ENCODE measurements around the gene DENND1B. TPM values are rescaled to one million over a fixed set of nuclear protein-coding genes. Genes with fewer than 3 reads are reported as not detected.

The DENND1B gene
- total and polyA plus RNA-seq, 9 of the 15 experiments (the other 6 are each of a cell fraction or from before 2014, with no cell fraction given): 2.1 to 12.1 (median 7.5) TPM

DNA sequence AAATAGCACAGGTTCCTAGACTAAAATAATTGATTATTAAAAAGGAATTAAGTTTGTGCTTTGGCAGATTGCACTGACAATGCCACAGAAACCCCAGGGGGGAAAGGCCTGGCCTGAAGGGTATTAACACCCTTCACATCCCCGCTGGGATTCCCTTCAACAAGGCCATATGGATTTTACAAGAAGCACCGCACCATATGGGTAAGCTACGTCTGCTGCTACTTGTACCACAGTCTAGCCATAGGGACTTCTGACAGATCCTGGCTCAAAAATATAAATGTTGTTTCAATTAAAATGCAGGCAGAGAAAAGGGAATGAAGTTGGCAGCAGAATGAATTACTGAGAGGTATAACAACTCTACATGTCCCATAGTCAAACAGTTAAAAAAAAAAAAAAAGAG, 101.0 kb downstream of the DENND1B start (continued):
- TF ChIP-seq CLOCK (CRISPR knock-in tag; IDR thresholded peaks at IDR 0.05; ENCODE audit: borderline replicate concordance) (no peak), RBM14 (IDR thresholded peaks at IDR 0.05; ENCODE audit: borderline replicate concordance, insufficient read depth, low read depth, low read length) (no peak), SP1 (CRISPR knock-in tag; IDR thresholded peaks at IDR 0.05) (no peak)

GRCh38 chr1:197673292-197673691, 102.0 kb downstream of the DENND1B start:
- ATAC-seq (no peak), DNase-seq (ENCODE audit: extremely low read depth in 1 of 4, low spot score in 3 of 4) (no peak), FAIRE-seq (no peak)
- intact Hi-C loops (cut with micrococcal nuclease): loop anchor here (10.0 kb wide), 1 partner anchor 492 kb away; no protein-coding TSS in a partner anchor
- WGBS (ENCODE audit: insufficient coverage, low coverage, missing lambda C conversion rate): 75% methylated on average over 2 of the region's 2 CpGs
- Histone ChIP-seq H3K4me1 (replicated peaks in 1 of 2; ENCODE audit: control insufficient read depth in 2 of 2, insufficient read depth in 2 of 2, low read length in 2 of 2) (peaks cover 0 to 13% of the 10 kb centered on the region in 2 experiments; a peak in 2 of 5 replicates), H3K4me2 (ENCODE audit: insufficient read depth, low read length) (no peak overlapping the region), H3K9ac (ENCODE audit: insufficient read depth in 1 of 2, low read depth in 2 of 2, low read length in 2 of 2) (no peak overlapping the region), H3K9me1 (ENCODE audit: control insufficient read depth, insufficient read depth, low read length) (no peaks in the 10 kb centered on the region), H3K9me3 (replicated peaks; ENCODE audit: control insufficient read depth, insufficient read depth, low read depth, low read length) (no peaks in the 10 kb centered on the region), H2AFZ (ENCODE audit: low read depth, low read length) (no peak overlapping the region), H3K36me3 (ENCODE audit: control insufficient read depth, insufficient read depth, low read length) (no peaks in the 10 kb centered on the region), H3K4me3 (no peak overlapping the region), H3K27ac (ENCODE audit: extremely low read depth, low read depth, low read length) (no peak overlapping the region), H3K27me3 (ENCODE audit: control insufficient read depth in 2 of 2, insufficient read depth in 2 of 2, low read length in 2 of 2) (no peaks in the 10 kb centered on the region), H3K79me2 (ENCODE audit: control insufficient read depth, insufficient read depth, low read length) (0 out of 3 replicates have a peak, but pooled peaks cover 3% of the 10 kb centered on the region), H4K20me1 (replicated peaks; ENCODE audit: control insufficient read depth, insufficient read depth, low read length) (no peaks in the 10 kb centered on the region)
- CTCF ChIA-PET (ENCODE audit: low intra/inter-chr PET ratio): no interaction called here
- POLR2A ChIA-PET: no interaction called here
- no TSS peak for BruUV-seq (replicated peaks)
- in situ Hi-C loops (cut with MboI): no loop called here
- TF ChIP-seq HNRNPLL (IDR thresholded peaks at IDR 0.05; ENCODE audit: low read depth, low read length, poor library complexity, severe bottlenecking): no peak
- TF ChIP-seq FOXK2 (conservative IDR thresholded peaks at IDR 0.05 in 1 of 2, IDR thresholded peaks at IDR 0.05 in 1 of 2; ENCODE audit: low read depth in 2 of 2): no peak
- TF ChIP-seq, protein P1, sequence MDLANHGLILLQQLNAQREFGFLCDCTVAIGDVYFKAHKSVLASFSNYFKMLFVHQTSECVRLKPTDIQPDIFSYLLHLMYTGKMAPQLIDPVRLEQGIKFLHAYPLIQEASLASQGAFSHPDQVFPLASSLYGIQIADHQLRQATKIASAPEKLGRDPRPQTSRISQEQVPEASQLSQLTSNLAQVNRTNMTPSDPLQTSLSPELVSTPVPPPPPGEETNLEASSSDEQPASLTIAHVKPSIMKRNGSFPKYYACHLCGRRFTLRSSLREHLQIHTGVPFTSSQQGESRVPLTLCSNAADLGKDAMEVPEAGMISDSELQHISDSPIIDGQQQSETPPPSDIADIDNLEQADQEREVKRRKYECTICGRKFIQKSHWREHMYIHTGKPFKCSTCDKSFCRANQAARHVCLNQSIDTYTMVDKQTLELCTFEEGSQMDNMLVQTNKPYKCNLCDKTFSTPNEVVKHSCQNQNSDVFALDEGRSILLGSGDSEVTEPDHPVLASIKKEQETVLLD (IDR thresholded peaks at IDR 0.05): no peak
- no peak for TF ChIP-seq ZNF77 (CRISPR knock-in tag; IDR thresholded peaks at IDR 0.05)
- no peak for TF ChIP-seq HDAC8 (tag; IDR thresholded peaks at IDR 0.05)
- TF ChIP-seq, protein P2, sequence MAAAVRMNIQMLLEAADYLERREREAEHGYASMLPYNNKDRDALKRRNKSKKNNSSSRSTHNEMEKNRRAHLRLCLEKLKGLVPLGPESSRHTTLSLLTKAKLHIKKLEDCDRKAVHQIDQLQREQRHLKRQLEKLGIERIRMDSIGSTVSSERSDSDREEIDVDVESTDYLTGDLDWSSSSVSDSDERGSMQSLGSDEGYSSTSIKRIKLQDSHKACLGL (CRISPR knock-in tag; IDR thresholded peaks at IDR 0.05; ENCODE audit: borderline replicate concordance, poor library complexity, severe bottlenecking): no peak
- TF ChIP-seq SIN3B (IDR thresholded peaks at IDR 0.05; ENCODE audit: low read depth): no peak
- TF ChIP-seq BRD4 (IDR thresholded peaks at IDR 0.05): no peak
- TF ChIP-seq ZNF124 (CRISPR knock-in tag; IDR thresholded peaks at IDR 0.05): no peak
- TF ChIP-seq SIX5 (IDR thresholded peaks at IDR 0.05; ENCODE audit: borderline replicate concordance in 1 of 2, insufficient read depth in 1 of 2, low read depth in 1 of 2, low read length in 2 of 2): no peak
- TF ChIP-seq ZNF436 (CRISPR knock-in tag; IDR thresholded peaks at IDR 0.05): no peak
- TF ChIP-seq NR4A1 (CRISPR knock-in tag; IDR thresholded peaks at IDR 0.05): no peak
- no peak for TF ChIP-seq NR4A1 (tag; IDR thresholded peaks at IDR 0.05)
- no peak for TF ChIP-seq MCM2 (IDR thresholded peaks at IDR 0.05; ENCODE audit: low read depth)
- no peak for TF ChIP-seq RBM22 (IDR thresholded peaks at IDR 0.05; ENCODE audit: low read depth, low read length, poor library complexity, severe bottlenecking)
